HL-60/S4 treated with phorbol 12-myristate 13-acetate at 8.2 ng/mL for 4 days and 3 days (cell line): ENCODE results near the gene MUC21.
"Not testable (repeated sequence)": the region's sequence is repeated elsewhere in the genome, so short reads cannot be mapped to it uniquely, and the experiment has no call there.

Source experiments
- in situ Hi-C: fragments of 300-500 bp; cut with MboI; formaldehyde crosslinking; loops from 2 replicates; pipeline ENCODE4 v1.15.0; 2022; ENCODE audit warnings: low sequenced_read_pairs

The MUC21 gene

GRCh38 chr6:30966154-30966553, 17.4 kb upstream of the MUC21 start:
- in situ Hi-C loops = no loop called here

- in situ Hi-C loops = not testable (repeated sequence)
Measured at GRCh38 chr6:30969171-30969570, 14.3 kb upstream of the MUC21 start.

- in situ Hi-C loops = no loop called here
Measured at GRCh38 chr6:30970946-30971345, 12.6 kb upstream of the MUC21 start.

- in situ Hi-C loops = no loop called here
Measured at GRCh38 chr6:30972816-30973215, 10.7 kb upstream of the MUC21 start.

- in situ Hi-C loops = no loop called here
Measured at GRCh38 chr6:30974490-30975252, 8.8 kb upstream of the MUC21 start.

- in situ Hi-C loops = no loop called here
Measured at GRCh38 chr6:30979141-30979540, 4.4 kb upstream of the MUC21 start.

- in situ Hi-C loops = no loop called here
Measured at GRCh38 chr6:30979690-30980089, 3.8 kb upstream of the MUC21 start.

- in situ Hi-C loops = no loop called here
Measured at GRCh38 chr6:30981942-30982772, 1.4 kb upstream of the MUC21 start.

- in situ Hi-C loops = no loop called here
Measured at GRCh38 chr6:30985490-30985889, 2.0 kb downstream of the MUC21 start.

GRCh38 chr6:30987304-30987703, 3.8 kb downstream of the MUC21 start:
- in situ Hi-C loops = no loop called here

- in situ Hi-C loops = no loop called here
Measured at GRCh38 chr6:30988209-30988825, 4.8 kb downstream of the MUC21 start.

GRCh38 chr6:30990422-30991086, 7.0 kb downstream of the MUC21 start:
- in situ Hi-C loops = no loop called here

- in situ Hi-C loops = no loop called here
Measured at GRCh38 chr6:30991891-30992290, 8.4 kb downstream of the MUC21 start.

- in situ Hi-C loops = no loop called here
Measured at GRCh38 chr6:30997301-30997700, 13.8 kb downstream of the MUC21 start.

- in situ Hi-C loops = no loop called here
Measured at GRCh38 chr6:30998785-30999184, 15.3 kb downstream of the MUC21 start.

- in situ Hi-C loops = not testable (repeated sequence)
Measured at GRCh38 chr6:31000067-31000860, 16.7 kb downstream of the MUC21 start.

GRCh38 chr6:31001281-31001888, 17.9 kb downstream of the MUC21 start:
- in situ Hi-C loops = no loop called here

- in situ Hi-C loops = no loop called here
Measured at GRCh38 chr6:31002471-31002870, 19.0 kb downstream of the MUC21 start.

- in situ Hi-C loops = no loop called here
Measured at GRCh38 chr6:31004794-31005193, 21.3 kb downstream of the MUC21 start.
